DMS79 treated with DMSO at 0.1 percent for 48 hours (cell line): ENCODE results near the gene SPOCK2.
"Not testable (repeated sequence)": the region's sequence is repeated elsewhere in the genome, so short reads cannot be mapped to it uniquely, and the experiment has no call there.

Experiments
- DNase-seq: peaks from one replicate; lab custom pipeline; 2025; lab: John Stamatoyannopoulos, UW

SPOCK2 gene

DNA sequence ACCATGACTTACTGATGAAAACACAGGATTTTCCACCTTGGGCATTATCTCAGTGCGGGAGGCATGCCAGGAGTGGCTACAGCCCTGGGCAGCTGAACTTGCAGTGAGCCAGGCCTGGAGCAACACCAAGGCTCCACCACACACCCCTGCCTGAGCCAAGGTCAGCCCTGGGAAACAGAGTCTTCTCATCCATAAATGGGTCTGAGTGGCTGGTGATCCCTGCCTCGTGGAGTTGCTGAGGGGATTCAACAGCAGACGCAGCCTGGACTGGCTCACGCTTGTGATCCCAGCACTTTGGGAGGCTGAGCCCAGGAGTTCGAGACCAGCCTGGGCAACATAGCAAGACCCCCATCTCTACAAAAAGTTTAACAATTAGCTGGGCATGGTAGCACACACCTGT lies 32.2 kb downstream of the SPOCK2 start:
- DNase-seq = no peak

DNA sequence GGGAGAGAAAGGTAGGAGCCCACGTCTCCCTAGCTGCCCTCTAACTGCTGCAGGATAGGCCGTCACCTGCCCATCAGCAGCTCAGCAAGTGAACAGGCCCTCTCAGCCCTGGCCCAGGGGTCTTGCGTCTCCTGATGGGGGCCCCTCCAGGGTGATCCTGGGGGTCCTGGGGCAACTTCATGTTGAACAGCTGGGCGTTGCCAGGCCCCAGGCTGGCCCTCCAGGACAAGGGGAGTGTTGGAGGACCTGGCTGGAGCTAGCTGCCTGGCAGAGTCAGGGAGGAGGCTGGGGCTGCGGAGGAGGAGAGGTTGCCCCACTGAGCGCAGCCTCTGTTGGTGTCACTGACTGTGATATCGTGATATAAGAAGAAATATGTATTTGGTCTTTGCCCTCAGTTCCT lies 34.7 kb downstream of the SPOCK2 start:
- no peak for DNase-seq

DNA sequence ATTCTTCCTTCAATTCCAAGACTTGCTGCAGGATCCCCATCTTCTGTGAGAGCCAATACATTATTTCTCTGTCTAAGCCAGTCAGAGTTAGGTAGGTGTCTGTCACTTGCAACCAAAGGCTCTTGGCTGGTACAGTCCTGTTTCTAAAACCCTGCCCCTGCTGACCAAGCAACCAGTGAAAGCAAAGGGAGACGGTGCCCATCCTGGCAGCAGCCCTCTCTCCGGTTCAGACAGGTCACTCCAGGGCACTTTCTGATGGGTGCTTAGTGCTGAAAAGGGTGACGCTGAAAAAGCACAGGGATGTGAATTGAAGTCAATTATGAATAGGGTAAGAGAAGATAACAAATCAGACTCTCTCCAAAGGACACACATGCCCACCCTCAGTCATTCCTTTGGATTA lies 37.5 kb downstream of the SPOCK2 start:
- no peak for DNase-seq

DNA sequence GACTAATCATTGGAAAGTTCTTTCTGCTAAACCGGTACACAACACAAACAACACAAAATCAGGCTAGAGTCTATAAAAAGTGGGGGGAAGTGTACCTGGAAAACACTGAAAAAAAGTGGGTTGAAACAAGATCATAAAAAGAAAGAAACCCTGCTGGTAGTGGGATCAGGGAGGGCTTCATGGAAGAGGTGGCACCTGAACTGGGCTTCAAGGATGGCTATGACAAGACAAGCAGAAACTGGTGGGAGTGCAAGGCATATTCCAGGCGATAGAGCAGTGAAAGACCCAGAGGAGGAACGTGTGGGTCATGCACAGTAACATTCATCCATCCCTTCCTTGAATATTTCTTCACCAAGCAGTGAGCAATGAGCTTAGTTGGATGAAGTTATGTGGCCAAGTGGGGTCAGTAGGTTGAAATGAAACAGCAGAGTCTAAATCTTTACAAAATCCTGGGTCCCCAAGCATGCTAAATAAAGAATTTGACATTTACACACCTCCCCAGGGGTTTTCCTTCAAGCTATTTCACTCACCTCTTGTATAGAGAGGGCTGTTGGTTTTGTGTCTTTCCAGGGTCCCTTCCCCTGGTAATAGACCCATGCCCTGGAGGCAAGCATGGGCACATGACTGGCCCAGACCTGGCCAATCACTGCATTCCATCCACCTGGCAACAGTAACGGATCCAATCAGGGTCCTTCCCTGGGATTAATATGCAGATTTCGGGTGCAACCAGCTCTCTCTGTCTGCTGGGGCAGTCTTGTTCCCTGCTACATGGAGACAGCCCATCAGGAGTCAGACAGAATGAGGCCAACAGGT lies 38.2 kb downstream of the SPOCK2 start:
- no peak for DNase-seq

DNA sequence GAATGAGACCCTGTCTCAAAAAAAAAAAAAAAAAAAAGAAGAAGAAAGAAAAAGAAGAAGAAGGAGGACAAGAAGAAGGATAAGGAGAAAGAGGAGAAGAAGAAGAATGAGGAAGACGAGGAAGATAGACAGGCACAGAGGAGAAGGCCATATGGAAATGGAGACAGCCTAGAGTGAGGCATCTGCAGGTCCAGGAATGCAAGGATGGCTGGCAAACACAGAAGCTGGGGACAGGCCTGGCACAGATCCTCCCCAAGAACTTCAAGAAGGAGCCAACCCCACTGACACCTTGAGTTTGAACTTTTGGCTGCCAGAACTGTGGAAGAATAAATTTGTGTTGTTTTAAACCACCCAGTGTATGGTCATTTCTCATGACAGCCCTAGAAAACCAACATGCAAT lies 38.9 kb downstream of the SPOCK2 start:
- DNase-seq = no peak

DNA sequence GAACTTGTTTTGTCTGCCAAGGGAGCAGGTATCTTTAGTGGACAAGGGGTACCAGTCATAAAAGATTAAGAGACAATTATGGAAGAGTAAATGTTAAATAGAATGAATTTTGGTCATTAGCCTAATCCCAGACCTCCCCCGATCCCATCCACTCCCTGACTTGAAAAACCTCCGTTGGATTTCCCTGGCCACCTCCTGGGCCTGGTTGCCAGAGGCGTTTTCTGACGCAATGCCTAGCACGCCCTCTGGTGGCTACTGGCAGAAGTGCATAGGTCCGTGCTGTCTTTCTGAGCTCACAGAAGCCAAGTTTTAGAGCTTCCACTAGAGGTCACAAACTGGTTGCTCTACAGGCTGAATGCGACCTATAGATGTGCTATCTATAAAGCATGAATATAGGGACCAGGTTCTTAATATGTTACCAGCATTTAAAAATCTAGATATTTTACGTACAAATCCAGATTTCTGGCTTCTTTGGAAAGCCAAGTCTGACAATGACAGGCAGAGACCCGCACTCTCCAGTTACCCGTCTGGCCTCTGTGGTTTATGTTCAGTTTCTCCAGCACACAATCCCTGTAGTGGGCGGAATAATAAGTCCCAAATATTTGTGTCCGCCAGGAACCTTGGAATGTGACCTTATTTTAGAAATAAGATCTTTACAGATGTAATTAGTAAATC lies 39.8 kb downstream of the SPOCK2 start:
- DNase-seq = peak; percentile 76

DNA sequence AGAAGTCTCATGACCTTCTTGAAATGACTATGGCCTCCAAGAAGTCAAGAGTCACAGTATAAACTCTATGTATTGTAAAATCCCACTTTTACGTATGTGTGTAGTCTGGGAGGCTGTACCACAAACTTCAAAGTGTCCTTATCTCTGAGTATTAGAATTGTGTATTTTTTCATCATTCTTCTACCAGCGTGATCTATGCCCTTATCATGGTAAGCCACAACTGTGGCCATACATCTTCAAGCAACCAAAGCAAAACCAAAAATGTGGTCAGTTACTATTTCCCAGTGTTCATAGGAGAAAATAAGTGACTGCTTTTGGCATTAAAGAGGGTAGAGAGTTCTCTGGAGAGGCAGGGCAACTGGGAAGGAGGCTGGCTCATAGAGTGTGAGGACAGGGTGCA lies 42.8 kb downstream of the SPOCK2 start:
- DNase-seq = no peak

DNA sequence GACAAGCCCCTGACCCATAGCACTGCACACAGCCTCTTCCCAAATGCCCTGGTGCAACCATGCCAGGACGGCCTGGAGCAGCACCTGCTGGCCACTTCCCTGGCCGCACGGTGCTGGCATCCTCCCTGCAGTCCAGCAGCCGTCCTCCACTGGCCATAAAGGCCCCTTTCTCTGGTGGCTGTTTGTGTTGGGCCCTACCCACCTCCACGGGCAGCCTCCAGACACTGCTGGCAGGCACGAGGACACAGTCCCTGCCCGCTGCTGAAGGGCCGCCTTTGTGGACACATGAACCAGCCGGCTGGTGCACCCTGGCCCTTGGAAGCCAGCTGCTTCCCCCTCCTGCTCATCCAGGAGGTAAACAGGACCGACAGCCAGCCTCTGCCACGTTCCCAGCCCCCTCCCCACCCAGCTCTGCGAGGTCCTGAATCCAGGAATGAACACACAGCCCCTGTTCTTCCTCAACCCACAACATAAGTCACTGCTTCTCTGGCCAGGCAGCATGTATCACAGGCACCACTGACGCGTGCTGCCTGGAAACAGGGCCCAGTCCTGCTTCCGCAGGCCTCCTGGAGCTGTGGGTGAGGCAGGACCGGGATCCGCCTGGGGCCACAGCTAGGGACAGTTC lies 43.8 kb downstream of the SPOCK2 start:
- no peak for DNase-seq

DNA sequence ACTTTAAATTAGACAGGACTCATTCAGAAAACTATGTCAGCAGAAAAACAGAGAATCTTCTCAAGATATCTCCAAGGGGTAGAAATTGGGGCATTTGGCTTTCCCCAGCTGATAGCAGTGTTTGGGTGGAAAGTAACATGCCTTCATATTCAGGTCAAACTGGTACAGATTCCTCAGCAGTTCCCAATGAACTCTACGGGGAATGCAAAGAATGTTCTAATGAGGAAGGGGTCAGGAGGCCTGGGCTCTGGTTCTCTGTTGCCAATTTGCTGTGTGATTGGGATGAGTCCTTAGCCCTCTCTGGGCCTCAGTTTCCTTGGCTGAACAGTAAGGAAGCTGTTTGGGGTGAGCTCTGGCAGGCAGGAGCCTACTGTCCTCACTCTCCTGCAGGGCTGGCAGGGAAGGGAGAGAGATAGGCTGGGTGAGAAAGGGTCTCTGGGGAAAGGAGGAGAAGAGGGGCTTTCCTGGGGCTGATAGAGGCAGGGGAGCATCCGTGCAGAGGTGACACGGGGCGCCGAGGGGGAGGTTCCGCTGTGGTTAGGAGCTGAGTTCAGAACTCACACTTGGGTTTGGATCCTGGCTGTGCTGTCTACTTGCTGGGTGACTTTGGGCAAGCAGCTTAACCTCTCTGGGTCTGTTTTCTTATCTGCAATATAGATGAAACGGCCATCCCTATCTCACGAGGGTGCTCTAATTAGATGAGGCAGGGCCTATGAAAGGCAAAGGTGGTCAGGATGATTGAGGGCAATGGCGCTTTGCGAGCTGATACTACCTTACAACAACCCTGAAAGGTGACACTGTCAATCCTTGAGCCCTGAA lies 45.1 kb downstream of the SPOCK2 start:
- no peak for DNase-seq

DNA sequence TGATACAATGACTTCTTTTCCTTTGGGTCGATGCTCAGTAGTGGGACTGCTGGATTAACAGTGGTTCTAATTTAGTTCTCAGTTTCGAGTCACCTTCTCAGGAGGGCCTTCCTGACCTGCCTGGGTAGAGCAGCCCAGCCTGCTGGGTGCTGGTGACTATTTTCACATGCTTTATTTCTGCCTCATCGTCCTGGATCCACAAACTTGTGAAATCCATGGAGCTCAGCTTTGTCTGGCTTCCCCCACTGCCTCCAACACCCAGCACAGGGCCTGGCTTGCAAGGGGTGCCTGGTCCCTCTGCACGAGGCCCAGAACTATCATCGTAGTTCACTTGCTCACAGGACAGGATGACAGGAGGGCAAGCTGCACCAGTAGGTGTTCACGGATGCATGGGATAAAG lies 46.9 kb downstream of the SPOCK2 start:
- no peak for DNase-seq

DNA sequence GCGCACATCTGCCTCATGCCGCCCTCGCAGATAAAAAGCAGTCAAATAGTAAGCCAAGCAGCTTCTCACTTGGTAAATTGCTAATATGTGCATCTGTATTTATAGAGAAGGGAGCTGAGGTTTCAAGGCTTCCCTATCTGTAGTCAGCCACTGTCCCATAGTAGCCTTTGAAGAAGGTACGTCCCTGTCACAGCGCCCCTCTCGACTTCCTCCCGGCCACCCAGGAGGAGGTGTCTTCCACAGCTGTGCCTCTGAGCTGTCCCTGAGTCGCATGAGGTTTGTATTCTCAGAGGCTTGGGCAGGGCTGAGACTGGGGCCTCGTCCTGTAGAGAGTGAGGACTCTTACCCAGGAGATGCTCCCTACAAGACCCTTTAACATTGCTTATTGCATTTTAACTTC lies 49.0 kb downstream of the SPOCK2 start:
- no peak for DNase-seq

DNA sequence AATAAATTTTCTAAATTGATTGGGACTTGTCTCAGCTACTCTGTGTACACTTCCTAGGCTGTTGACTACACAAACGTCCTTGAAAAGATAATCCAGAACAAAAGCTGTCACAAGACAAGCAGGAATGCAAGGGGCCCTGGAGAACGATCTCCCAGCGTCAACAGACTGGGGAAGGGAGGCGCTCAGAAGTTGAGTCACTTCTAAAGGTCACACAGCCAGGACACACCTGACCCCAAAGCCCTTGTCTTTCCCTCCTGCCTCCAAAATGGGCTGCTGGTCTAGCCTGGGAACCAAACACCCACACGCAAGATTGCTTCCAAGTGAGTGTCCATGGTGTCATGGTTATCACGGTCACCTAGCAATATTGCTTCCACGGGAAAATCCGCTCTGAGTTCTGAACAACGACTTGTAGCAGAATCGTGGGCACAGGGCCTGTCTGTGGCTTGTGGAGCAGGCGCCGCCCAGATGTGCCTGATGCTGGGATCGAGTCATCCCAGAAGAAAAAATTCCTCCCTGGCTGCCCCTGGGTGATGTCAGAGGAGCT lies 49.8 kb downstream of the SPOCK2 start:
- DNase-seq = no peak

DNA sequence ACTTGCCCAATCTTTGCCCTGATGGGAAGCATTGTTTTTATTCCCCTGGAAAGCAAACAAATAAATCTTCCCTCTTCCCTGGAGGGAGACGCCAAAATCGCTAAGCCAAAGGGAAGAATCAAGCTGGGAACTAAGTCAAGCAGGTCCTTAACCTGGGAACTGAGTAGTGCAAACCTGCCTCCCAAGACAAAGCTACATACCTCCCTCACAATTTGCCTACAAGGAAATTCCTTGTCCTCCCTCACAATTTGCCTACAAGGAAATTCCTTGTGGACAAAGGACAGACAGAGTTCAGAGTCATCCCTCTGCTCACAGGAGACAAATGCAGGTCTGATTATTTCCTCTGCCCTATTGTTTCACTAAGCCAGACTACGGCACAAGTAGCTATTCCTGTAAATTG lies 50.5 kb downstream of the SPOCK2 start:
- DNase-seq = no peak

DNA sequence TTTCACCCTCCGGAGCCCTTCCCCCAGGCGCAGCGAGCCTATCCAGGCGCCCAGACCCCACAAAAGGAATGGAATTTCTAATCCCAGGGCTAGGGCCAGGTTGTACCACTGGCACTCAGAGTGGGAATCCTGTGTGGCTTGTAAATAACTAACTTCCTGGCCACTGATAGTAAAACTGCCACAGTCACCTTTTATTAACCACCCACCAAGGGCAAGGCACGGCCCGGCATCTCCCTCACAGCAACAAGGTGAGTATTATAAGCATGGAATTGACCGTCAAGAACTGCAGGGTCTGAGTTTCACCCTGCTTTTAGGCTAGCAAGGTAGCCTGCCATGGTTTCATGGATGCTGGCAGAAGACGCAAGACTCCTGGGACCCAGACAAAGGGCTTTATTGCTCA lies 51.1 kb downstream of the SPOCK2 start:
- no peak for DNase-seq

DNA sequence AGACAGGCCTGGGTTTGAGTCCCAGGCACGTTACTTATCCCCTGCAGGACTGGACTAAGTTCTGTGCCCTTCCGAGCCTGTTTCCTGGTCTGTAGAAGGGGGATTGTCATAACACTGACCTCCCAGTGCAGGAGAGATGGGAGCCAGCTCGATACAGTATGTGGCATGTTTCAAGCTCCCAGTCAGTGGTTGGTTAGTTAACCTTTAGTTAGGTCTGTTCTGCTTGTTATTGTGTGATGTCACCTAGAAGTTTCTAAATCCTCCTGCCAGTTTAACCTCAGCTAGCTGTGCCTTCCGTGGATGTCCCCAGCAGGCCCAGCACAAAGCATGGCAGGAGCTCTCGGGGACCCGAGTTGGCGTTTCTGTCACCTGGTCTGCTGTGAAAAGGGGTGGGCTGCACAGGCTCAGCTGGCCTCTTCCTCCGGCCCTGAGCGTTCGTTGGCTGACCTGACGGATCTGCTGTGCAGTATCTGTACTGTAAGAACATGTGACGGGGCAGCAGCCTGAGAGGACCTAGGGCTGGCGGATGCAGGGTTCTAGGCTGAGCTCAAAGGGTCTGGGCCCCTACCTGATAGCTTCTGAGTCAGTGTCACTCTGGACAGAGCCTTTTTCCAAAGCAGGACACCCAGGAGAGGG lies 53.0 kb downstream of the SPOCK2 start:
- no peak for DNase-seq

DNA sequence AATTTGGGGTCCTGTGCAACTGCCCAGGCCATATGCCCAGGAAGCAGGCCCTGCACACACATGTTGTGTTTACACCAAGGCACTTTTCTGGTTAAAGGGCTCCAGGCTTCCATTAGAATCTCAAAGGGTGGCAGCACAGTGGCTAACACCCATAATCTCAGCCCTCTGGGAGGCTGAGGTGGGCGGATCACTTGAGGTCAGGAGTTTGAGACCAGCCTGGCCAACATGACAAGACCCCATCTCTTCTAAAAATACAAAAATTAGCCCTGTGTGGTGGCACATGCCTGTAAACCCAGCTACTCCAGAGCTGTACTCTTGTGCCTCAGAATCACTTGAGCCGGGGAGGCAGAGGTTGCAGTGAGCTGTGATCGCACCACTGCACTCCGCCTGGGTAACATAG lies 53.6 kb downstream of the SPOCK2 start:
- no peak for DNase-seq

DNA sequence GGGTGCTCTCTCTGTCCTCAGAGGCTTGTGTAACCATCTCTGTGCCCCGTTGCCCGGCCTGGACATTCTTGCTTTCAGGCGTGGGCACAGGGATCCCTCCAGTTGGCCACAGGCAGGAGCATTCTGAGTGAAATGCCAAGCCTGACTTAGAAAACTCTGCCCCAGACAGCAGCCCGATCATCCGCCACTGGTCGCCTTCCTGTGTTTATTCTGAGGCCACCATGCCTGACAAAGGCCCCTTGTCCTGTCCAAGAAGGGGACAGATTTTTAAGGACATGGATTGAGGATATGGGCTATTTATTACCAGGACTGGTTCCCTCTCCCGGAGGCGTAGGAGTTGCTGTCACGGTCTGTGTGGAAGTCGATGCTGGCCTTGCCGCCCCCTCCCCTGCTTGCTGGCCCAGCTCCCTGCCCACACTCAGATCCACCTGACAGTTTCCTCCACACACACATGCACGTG lies 54.3 kb downstream of the SPOCK2 start:
- no peak for DNase-seq

DNA sequence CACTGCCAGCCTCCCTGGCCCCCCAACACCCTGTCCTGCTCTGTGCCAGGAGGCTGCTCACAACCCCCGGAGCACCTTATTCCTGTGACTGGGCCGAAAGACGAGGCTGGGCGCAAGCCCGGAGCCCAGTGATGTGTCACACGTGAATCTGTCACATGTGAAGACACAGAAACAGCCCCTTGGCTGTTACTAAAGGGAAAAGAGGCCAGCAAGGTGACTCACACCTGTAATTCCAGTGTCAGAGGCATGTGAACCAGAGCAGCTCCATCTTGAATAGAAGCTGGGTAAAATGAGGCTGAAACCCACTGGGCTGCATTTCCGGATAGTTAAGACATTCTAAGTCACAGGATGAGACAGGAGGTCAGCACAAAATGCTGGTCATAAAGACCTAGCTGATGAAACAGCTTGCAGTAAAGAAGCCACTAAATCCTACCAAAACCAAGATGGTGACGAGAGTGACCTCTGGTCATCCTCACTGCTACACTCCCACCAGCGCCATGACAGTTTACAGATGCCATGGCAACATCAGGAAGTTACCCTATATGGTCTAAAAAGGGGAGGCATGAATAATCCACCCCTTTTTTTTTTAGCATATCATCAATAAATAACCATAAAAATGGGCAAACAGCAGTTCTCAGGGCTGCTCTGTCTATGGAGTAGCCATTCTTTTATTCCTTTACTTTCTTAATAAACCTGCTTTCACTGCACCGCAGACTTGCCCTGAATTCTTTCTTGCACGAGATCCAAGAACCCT lies 55.8 kb downstream of the SPOCK2 start:
- not testable (repeated sequence) for DNase-seq

DNA sequence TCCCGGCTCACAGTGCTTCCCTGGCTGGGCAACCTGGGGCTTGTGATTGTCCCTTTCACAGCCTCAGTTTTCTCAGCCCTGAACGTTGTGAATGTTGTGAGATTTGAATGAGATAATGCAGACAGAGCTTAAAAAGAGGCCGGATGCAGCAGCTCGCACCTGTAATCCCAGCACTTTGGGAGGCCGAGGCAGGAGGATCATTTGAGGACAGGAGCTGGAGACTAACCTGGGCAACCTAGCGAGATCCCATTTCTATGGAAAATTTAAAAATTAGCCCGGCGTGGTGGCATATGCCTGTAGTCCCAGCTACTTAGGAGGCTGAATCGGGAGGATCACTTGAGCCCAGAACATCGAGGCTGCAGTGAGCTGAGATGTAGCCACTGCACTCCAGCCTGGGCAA lies 56.6 kb downstream of the SPOCK2 start:
- no peak for DNase-seq

DNA sequence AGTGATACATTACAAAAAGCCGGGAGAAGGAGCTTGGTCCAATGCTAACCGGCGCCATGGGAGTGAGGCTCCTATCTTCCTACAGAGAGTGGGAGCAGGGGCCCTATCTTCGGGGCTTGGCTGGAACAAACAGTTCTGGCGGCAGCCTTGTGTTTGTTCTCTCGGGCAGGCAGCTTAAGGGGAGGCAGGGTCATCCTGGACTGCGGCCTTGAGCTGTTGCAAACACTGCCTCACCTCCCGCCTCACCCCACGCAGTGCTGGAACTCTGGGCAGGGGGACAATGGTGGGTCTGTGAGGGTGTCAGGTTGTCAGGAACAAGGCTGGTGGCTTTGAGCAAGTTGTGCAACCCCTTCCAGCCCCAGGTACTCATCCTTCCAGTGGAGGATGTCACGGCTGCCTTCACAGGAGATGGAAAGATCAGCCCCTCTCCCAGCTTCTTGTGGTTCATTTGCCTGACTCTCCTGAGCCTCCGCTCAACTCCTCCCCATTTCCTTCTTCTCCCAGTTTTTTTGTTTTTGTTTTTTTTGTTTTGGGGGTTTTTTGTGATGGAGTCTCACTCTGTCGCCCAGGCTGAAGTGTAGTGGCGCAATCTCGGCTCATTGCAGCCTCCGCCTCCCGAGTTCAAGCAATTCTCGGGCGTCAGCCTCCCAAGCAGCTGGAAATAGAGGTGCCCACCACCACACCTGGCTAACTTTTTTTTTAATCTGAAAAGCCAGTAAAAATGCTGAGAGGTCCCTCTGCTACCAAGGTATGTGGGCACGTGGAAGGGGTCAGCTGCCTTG lies 57.4 kb downstream of the SPOCK2 start:
- no peak for DNase-seq
